HG02885 (cell line): ENCODE measurements around the gene NDUFAF2.
"Not testable (repeated sequence)": the region's sequence is repeated elsewhere in the genome, so short reads cannot be mapped to it uniquely, and the experiment has no call there.

Experiments
- ATAC-seq: cut with Tn5 transposase; IDR thresholded peaks from one replicate; pipeline ENCODE4 v1.9.1; 2021; ENCODE audit warnings: mild to moderate bottlenecking; ENCODE audit not compliant: unreplicated experiment, poor library complexity

NDUFAF2 gene

GRCh38 chr5:61162832-61163567 is 218.0 kb downstream of the NDUFAF2 start:
- ATAC-seq, result no peak

GRCh38 chr5:61163905-61164304 is 218.9 kb downstream of the NDUFAF2 start:
- no peak for ATAC-seq

GRCh38 chr5:61167382-61167781 is 222.4 kb downstream of the NDUFAF2 start:
- ATAC-seq, result no peak

GRCh38 chr5:61168951-61169350 is 223.9 kb downstream of the NDUFAF2 start:
- ATAC-seq, result no peak

GRCh38 chr5:61171479-61171878 is 226.5 kb downstream of the NDUFAF2 start:
- ATAC-seq, result no peak

GRCh38 chr5:61176631-61177030 is 231.6 kb downstream of the NDUFAF2 start:
- no peak for ATAC-seq

- ATAC-seq, result peak; percentile 5
Measured at GRCh38 chr5:61177070-61177469, 232.1 kb downstream of the NDUFAF2 start.

GRCh38 chr5:61177716-61178115 is 232.7 kb downstream of the NDUFAF2 start:
- ATAC-seq, result peak; percentile 88

- ATAC-seq, result no peak
Measured at GRCh38 chr5:61178702-61179101, 233.7 kb downstream of the NDUFAF2 start.

GRCh38 chr5:61180886-61181285 is 235.9 kb downstream of the NDUFAF2 start:
- ATAC-seq, result no peak

- no peak for ATAC-seq
Measured at GRCh38 chr5:61182449-61182848, 237.4 kb downstream of the NDUFAF2 start.

- no peak for ATAC-seq
Measured at GRCh38 chr5:61183538-61183937, 238.5 kb downstream of the NDUFAF2 start.

- no peak for ATAC-seq
Measured at GRCh38 chr5:61184708-61185107, 239.7 kb downstream of the NDUFAF2 start.

GRCh38 chr5:61186634-61187033 is 241.6 kb downstream of the NDUFAF2 start:
- ATAC-seq, result no peak

GRCh38 chr5:61187352-61187751 is 242.3 kb downstream of the NDUFAF2 start:
- ATAC-seq, result not testable (repeated sequence)

- not testable (repeated sequence) for ATAC-seq
Measured at GRCh38 chr5:61187826-61188225, 242.8 kb downstream of the NDUFAF2 start.

GRCh38 chr5:61198606-61199005 is 253.6 kb downstream of the NDUFAF2 start:
- ATAC-seq, result no peak

- peak; percentile 65 for ATAC-seq
Measured at GRCh38 chr5:61200582-61201155, 255.7 kb downstream of the NDUFAF2 start.

- peak; percentile 74 for ATAC-seq
Measured at GRCh38 chr5:61202213-61202612, 257.2 kb downstream of the NDUFAF2 start.
